ENCODE data around the gene MAGI2. TPM values are rescaled to one million over a fixed set of nuclear protein-coding genes. Genes with fewer than 3 reads are reported as not detected.
"Not testable (repeated sequence)": the region's sequence is repeated elsewhere in the genome, so short reads cannot be mapped to it uniquely, and the experiment has no call there.

MAGI2 gene
- total RNA-seq, 2 donors from 2014 or later = 3.9 to 10.5 TPM

DNA sequence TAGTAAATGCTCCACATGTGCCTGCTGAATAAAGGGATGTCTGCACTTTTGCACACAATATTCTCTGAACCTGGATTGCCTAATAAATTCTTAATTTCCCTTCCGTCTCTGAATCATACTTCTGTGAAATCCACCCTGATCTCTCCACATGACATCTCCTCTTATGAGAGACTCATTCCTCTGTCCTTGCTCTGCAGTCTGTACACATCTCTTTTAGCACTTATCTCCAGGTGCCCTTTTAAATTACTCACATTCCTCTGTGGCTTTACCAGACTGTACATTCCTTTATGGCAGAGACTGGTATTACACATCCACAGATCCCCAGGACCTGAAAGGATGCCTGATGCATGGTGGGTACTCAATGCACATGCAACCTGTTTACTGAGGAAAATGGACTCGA is 1127.3 kb downstream of the MAGI2 start:
- Histone ChIP-seq H3K27ac (no peak overlapping the region), H3K27me3 (no peaks in the 10 kb centered on the region), H3K4me3 (no peak overlapping the region), H3K4me1 (no peaks in the 10 kb centered on the region), H3K36me3 (replicated peaks in 1 of 2; ENCODE audit: insufficient read depth in 1 of 2, low read depth in 2 of 2) (no peaks in the 10 kb centered on the region), H3K9me3 (no peaks in the 10 kb centered on the region)
- intact Hi-C loops (cut with DNase I) = no loop called here
- ATAC-seq = no peak
- TF ChIP-seq, protein P1, sequence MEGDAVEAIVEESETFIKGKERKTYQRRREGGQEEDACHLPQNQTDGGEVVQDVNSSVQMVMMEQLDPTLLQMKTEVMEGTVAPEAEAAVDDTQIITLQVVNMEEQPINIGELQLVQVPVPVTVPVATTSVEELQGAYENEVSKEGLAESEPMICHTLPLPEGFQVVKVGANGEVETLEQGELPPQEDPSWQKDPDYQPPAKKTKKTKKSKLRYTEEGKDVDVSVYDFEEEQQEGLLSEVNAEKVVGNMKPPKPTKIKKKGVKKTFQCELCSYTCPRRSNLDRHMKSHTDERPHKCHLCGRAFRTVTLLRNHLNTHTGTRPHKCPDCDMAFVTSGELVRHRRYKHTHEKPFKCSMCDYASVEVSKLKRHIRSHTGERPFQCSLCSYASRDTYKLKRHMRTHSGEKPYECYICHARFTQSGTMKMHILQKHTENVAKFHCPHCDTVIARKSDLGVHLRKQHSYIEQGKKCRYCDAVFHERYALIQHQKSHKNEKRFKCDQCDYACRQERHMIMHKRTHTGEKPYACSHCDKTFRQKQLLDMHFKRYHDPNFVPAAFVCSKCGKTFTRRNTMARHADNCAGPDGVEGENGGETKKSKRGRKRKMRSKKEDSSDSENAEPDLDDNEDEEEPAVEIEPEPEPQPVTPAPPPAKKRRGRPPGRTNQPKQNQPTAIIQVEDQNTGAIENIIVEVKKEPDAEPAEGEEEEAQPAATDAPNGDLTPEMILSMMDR (IDR thresholded peaks at IDR 0.05) = no peak
- TF ChIP-seq POLR2A (IDR thresholded peaks at IDR 0.05) = no peak
- 75% methylated on average over 2 of the region's 2 CpGs for WGBS, 2 donors
- DNase-seq = no peak

DNA sequence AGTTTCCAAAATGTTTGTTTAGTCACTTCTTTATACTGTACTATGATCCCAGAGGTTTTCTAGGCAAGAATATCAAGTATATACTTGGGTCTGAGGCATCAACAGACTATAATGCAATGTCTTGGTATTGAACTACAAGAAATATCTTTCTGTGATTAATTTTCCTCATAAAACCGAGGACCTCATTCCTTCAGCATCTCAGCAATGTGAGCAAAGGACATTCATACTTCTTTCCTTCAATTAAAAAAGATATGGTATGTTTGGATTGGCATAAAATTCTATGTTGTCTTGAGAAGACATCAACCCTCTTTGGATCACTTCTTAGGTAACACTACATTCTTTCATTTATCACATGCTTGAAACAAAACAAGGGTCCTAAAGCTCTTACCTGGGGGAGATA is 1130.3 kb downstream of the MAGI2 start:
- TF ChIP-seq, protein P1 (IDR thresholded peaks at IDR 0.05) = no peak
- TF ChIP-seq POLR2A (IDR thresholded peaks at IDR 0.05) = no peak
- Histone ChIP-seq H3K27ac (no peak overlapping the region), H3K9me3 (no peaks in the 10 kb centered on the region), H3K4me3 (no peak overlapping the region), H3K27me3 (no peaks in the 10 kb centered on the region), H3K36me3 (replicated peaks in 1 of 2; ENCODE audit: insufficient read depth in 1 of 2, low read depth in 2 of 2) (no peaks in the 10 kb centered on the region), H3K4me1 (no peaks in the 10 kb centered on the region)
- no peak for ATAC-seq
- intact Hi-C loops (cut with DNase I) = no loop called here
- DNase-seq = no peak
- 63 to 69% methylated on average over 1 of the region's 1 CpG for WGBS, 2 donors

DNA sequence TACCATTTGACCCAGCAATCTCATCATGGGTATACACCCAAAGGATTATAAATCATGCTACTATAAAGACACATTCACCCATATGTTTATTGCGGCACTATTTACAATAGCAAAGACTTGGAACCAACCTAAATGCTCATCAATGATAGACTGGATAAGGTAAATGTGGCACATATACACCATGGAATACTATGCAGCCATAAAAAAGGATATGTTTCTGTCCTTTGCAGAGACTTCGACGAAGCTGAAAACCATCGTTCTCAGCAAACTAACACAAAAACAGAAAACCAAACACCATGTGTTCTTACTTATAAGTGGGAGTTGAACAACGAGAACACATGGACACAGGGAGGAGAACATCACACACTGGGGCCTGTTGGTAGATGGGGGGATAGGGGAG is 1131.2 kb downstream of the MAGI2 start:
- H3K9me3 ChIP-seq; DNase-seq; H3K4me3 ChIP-seq; ATAC-seq; H3K27ac ChIP-seq; H3K4me1 ChIP-seq; intact Hi-C loops (cut with DNase I); H3K27me3 ChIP-seq; H3K36me3 ChIP-seq (replicated peaks in 1 of 2; ENCODE audit: insufficient read depth in 1 of 2, low read depth in 2 of 2): not testable (repeated sequence)
- 81 to 86% methylated on average over 5 of the region's 5 CpGs for WGBS, 2 donors

DNA sequence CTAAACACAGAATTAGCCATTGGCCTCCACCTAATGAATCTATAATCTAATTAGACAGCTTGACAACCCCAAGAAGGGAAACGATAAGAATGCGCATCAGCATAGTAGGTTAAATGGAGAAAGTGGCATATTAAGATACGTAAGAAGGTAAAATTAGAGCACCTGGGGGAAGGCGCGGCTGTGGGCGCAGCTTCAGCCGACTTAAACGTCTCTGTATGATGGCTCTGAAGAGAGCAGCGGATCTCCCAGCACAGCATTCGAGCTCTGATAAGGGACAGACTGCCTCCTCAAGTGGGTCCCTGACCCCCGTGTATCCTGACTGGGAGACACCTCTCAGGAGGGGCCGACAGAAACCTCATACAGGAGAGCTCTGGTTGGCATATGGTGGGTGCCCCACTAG is 1136.1 kb downstream of the MAGI2 start:
- 92 to 95% methylated on average over 12 of the region's 12 CpGs for WGBS, 2 donors
- Histone ChIP-seq H3K36me3 (replicated peaks in 1 of 2; ENCODE audit: insufficient read depth in 1 of 2, low read depth in 2 of 2) (no peaks in the 10 kb centered on the region), H3K4me1 (no peaks in the 10 kb centered on the region), H3K27ac (no peak overlapping the region), H3K27me3 (no peaks in the 10 kb centered on the region), H3K9me3 (no peaks in the 10 kb centered on the region), H3K4me3 (no peak overlapping the region)
- DNase-seq = no peak
- intact Hi-C loops (cut with DNase I) = no loop called here
- TF ChIP-seq, protein P1 (IDR thresholded peaks at IDR 0.05) = no peak
- no peak for ATAC-seq

DNA sequence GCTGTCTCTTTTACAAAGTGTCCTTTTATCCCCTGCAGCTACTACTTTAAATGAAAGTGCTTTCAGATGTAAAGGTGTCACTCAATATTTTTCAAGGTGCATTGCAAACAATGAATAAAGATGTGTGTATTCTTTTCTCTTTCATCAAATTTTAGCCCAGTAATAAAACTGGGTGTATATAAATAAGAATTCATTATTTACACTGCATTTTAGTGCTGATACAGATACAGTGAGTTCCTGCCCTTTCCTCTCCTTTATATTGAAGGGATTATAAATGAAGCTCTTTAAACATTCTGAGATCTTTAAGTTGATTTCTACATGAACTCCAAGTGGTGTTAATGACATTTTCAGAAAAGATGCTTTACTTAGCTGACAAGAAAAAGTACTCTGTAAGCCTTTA is 1137.4 kb downstream of the MAGI2 start:
- ATAC-seq (no peak), DNase-seq (no peak)
- H3K36me3 ChIP-seq (replicated peaks in 1 of 2; ENCODE audit: insufficient read depth in 1 of 2, low read depth in 2 of 2) = no peaks in the 10 kb centered on the region
- H3K9me3 ChIP-seq = no peaks in the 10 kb centered on the region
- no peaks in the 10 kb centered on the region for H3K4me1 ChIP-seq
- intact Hi-C loops (cut with DNase I) = no loop called here
- no peak overlapping the region for H3K27ac ChIP-seq
- no peak for TF ChIP-seq POLR2A (IDR thresholded peaks at IDR 0.05)
- TF ChIP-seq, protein P1 (IDR thresholded peaks at IDR 0.05) = no peak
- H3K4me3 ChIP-seq = no peak overlapping the region
- no peaks in the 10 kb centered on the region for H3K27me3 ChIP-seq

Data from body of pancreas (tissue), 4 donors.